Endodermal cell (in vitro differentiated cells): ENCODE results near the gene LRCH1. TPM values are rescaled to one million over a fixed set of nuclear protein-coding genes. Genes with fewer than 3 reads are reported as not detected.

Source experiments
- DNase-seq: peaks from one replicate; pipeline ENCODE4 v3.0.0-alpha.2; 2017
- H3K27ac ChIP-seq: 2 replicates; pipeline ENCODE4 v1.5.1; 2013; ENCODE audit warnings: mild to moderate bottlenecking, low read depth, low read length, moderate library complexity
- H3K27me3 ChIP-seq: 2 replicates; pipeline ENCODE4 v1.6.1; 2013; ENCODE audit warnings: mild to moderate bottlenecking, low read length, moderate library complexity; ENCODE audit not compliant: insufficient read depth, control insufficient read depth, poor library complexity, severe bottlenecking
- H3K36me3 ChIP-seq: 2 replicates; pipeline ENCODE4 v1.7.0; 2013; ENCODE audit warnings: mild to moderate bottlenecking, low read length, moderate library complexity; ENCODE audit not compliant: control insufficient read depth, insufficient read depth
- H3K4me1 ChIP-seq: one replicate; pipeline ENCODE4 v1.7.0; 2013; ENCODE audit warnings: low read length; ENCODE audit not compliant: control insufficient read depth, insufficient read depth
- H3K4me3 ChIP-seq: 2 replicates; pipeline ENCODE4 v1.5.1; 2013; ENCODE audit warnings: mild to moderate bottlenecking, low read length, moderate library complexity
- H3K9ac ChIP-seq: 2 replicates; pipeline ENCODE4 v1.6.1; 2013; ENCODE audit warnings: mild to moderate bottlenecking, low read length, moderate library complexity; ENCODE audit not compliant: poor library complexity, severe bottlenecking; ENCODE audit errors: extremely low read depth
- H3K9me3 ChIP-seq: 2 replicates; pipeline ENCODE4 v1.6.1; 2013; ENCODE audit warnings: mild to moderate bottlenecking, low read length, moderate library complexity; ENCODE audit not compliant: control insufficient read depth
- H3K27ac Mint-ChIP-seq: 2 replicates; pipeline ENCODE4 v1.8.0; 2020; ENCODE audit warnings: mixed read lengths
- H3K27me3 Mint-ChIP-seq: 2 replicates; pipeline ENCODE4 v1.8.0; 2021; ENCODE audit warnings: mild to moderate bottlenecking, mixed read lengths; ENCODE audit not compliant: insufficient read depth
- H3K36me3 Mint-ChIP-seq: 2 replicates; pipeline ENCODE4 v1.8.0; 2020; ENCODE audit warnings: low read depth, mixed read lengths
- H3K4me1 Mint-ChIP-seq: 2 replicates; pipeline ENCODE4 v1.8.0; 2020; ENCODE audit warnings: mixed read lengths
- H3K4me3 Mint-ChIP-seq: 2 replicates; pipeline ENCODE4 v1.8.0; 2020; ENCODE audit warnings: mild to moderate bottlenecking, moderate library complexity, mixed read lengths
- H3K9me3 Mint-ChIP-seq: 2 replicates; pipeline ENCODE4 v1.8.0; 2020; ENCODE audit warnings: mild to moderate bottlenecking, mixed read lengths
- WGBS, 2 experiments: methylation state at CpG; one replicate each; pipeline versions ENCODE4 v1.1.5 to v1.1.7; 2013; ENCODE audit warnings: missing lambda C conversion rate in 2 of 2, mixed read lengths in 1 of 2; ENCODE audit not compliant: insufficient coverage in 1 of 2, insufficient read length in 1 of 2; 5-methylcytosine and 5-hydroxymethylcytosine counted together
- total RNA-seq, 2 donors: library from RNA; stranded (reverse); fragmentation: NEBNext Ultra II Directional in 1 of 2; extraction: Animal tissue kit (Norgen Biotek cat#: 25700) in 1 of 2; gene quantifications; 2 replicates in 1 of 2; 3 replicates in 1 of 2; pipeline ENCODE4 v1.2.1, GENCODE V29; 2021
- TF ChIP-seq, protein P1 (sequence below): fragments of 200-600 bp; sonication (generic); conservative IDR thresholded peaks from 2 replicates; pipeline ENCODE4 v1.5.0; 2021; ENCODE audit warnings: antibody characterized with exemption, mild to moderate bottlenecking

Gene LRCH1
- total RNA-seq, 2 donors from 2014 or later = 8.1 to 11.8 TPM

- H3K4me3 ChIP-seq = no peak overlapping the region
- H3K9ac ChIP-seq = no peak overlapping the region
- 93 to 94% methylated on average over 7 to 8 of the region's 8 CpGs for WGBS, 2 experiments
- TF ChIP-seq, protein P1, sequence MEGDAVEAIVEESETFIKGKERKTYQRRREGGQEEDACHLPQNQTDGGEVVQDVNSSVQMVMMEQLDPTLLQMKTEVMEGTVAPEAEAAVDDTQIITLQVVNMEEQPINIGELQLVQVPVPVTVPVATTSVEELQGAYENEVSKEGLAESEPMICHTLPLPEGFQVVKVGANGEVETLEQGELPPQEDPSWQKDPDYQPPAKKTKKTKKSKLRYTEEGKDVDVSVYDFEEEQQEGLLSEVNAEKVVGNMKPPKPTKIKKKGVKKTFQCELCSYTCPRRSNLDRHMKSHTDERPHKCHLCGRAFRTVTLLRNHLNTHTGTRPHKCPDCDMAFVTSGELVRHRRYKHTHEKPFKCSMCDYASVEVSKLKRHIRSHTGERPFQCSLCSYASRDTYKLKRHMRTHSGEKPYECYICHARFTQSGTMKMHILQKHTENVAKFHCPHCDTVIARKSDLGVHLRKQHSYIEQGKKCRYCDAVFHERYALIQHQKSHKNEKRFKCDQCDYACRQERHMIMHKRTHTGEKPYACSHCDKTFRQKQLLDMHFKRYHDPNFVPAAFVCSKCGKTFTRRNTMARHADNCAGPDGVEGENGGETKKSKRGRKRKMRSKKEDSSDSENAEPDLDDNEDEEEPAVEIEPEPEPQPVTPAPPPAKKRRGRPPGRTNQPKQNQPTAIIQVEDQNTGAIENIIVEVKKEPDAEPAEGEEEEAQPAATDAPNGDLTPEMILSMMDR = no peak
- H3K36me3 ChIP-seq = no peaks in the 10 kb centered on the region
- H3K4me1 Mint-ChIP-seq = no peaks in the 10 kb centered on the region
- H3K27ac ChIP-seq = no peak overlapping the region
- DNase-seq = no peak
- no peaks in the 10 kb centered on the region for H3K4me1 ChIP-seq
- H3K36me3 Mint-ChIP-seq = no peaks in the 10 kb centered on the region
- peaks cover 20% of the 10 kb centered on the region for H3K27me3 Mint-ChIP-seq
- H3K9me3 Mint-ChIP-seq = no peaks in the 10 kb centered on the region
- no peak overlapping the region for H3K4me3 Mint-ChIP-seq
- no peak overlapping the region for H3K27ac Mint-ChIP-seq
- H3K9me3 ChIP-seq = no peaks in the 10 kb centered on the region
- peaks cover 11% of the 10 kb centered on the region for H3K27me3 ChIP-seq
Measured at GRCh38 chr13:46546084-46546768, 6.7 kb upstream of the LRCH1 start.

DNA sequence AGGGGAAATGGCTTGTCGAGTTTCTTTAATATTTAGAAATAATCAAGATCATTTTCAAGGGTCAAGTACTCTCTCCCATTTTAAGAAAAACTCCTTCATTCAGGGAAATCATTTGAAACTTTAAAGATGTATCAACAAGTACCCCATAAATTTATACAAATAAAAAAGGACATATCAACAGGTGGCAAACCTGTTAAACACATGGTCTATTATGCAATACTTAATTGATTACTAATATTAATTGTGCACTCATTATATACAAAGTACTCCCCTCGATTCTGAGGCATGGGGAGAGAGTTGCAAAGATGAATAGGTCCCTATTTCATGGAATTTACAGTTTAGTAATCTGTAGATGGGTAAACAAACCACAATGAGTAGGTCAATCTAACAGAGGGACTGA, 2.1 kb upstream of the LRCH1 start:
- peaks cover 39% of the 10 kb centered on the region for H3K27me3 Mint-ChIP-seq
- DNase-seq = no peak
- WGBS, 2 experiments = 86% methylated on average over 2 of the region's 2 CpGs; no CpG with 5 or more reads in 1 of the 2 experiments

GRCh38 chr13:46551410-46552302, 1.3 kb upstream of the LRCH1 start:
- no peak overlapping the region for H3K27ac Mint-ChIP-seq
- H3K4me3 Mint-ChIP-seq = peak overlapping the region; percentile 83
- DNase-seq = peak; percentile 90
- Histone ChIP-seq H3K9ac (no peak overlapping the region), H3K4me3 (no peak overlapping the region), H3K9me3 (no peaks in the 10 kb centered on the region), H3K4me1 (peaks cover 4% of the 10 kb centered on the region), H3K27me3 (peaks cover 23% of the 10 kb centered on the region), H3K36me3 (no peaks in the 10 kb centered on the region), H3K27ac (no peak overlapping the region)
- H3K27me3 Mint-ChIP-seq = peaks cover 32% of the 10 kb centered on the region
- H3K4me1 Mint-ChIP-seq = peaks cover 22% of the 10 kb centered on the region
- TF ChIP-seq, protein P1 = peak; percentile 94
- H3K9me3 Mint-ChIP-seq = no peaks in the 10 kb centered on the region
- 53 to 54% methylated on average over 11 to 22 of the region's 22 CpGs for WGBS, 2 experiments
- no peaks in the 10 kb centered on the region for H3K36me3 Mint-ChIP-seq

More for the DNA sequence above, 2.1 kb upstream of the LRCH1 start:
- Mint-ChIP-seq H3K4me1 (peaks cover 22% of the 10 kb centered on the region), H3K4me3 (no peak overlapping the region), H3K36me3 (no peaks in the 10 kb centered on the region), H3K9me3 (no peaks in the 10 kb centered on the region), H3K27ac (no peak overlapping the region)
- TF ChIP-seq, protein P1 = no peak
- H3K27ac ChIP-seq = no peak overlapping the region
- no peak overlapping the region for H3K4me3 ChIP-seq
- peaks cover 4% of the 10 kb centered on the region for H3K4me1 ChIP-seq
- H3K9me3 ChIP-seq = no peaks in the 10 kb centered on the region
- peaks cover 28% of the 10 kb centered on the region for H3K27me3 ChIP-seq
- H3K9ac ChIP-seq = no peak overlapping the region
- H3K36me3 ChIP-seq = no peaks in the 10 kb centered on the region
